Left ventricle myocardium inferior (tissue), 1 donor: ENCODE results near the gene TMEM37. TPM values are rescaled to one million over a fixed set of nuclear protein-coding genes. Genes with fewer than 3 reads are reported as not detected.

Source experiments
- DNase-seq: peaks from one replicate; pipeline ENCODE4 v3.0.0-alpha.2; 2020
- H3K27ac ChIP-seq: fragments of 200-600 bp; replicated peaks from 2 replicates; pipeline ENCODE4 v1.8.0; 2021
- H3K27me3 ChIP-seq: fragments of 200-600 bp; 2 replicates; pipeline ENCODE4 v1.8.0; 2021; ENCODE audit warnings: low read depth
- H3K36me3 ChIP-seq: fragments of 200-600 bp; 2 replicates; pipeline ENCODE4 v1.8.0; 2021
- H3K4me1 ChIP-seq: fragments of 200-600 bp; 2 replicates; pipeline ENCODE4 v1.8.0; 2021
- H3K4me3 ChIP-seq: fragments of 200-600 bp; 2 replicates; pipeline ENCODE4 v1.8.0; 2021; ENCODE audit warnings: mild to moderate bottlenecking, moderate library complexity
- H3K9me3 ChIP-seq: fragments of 200-600 bp; replicated peaks from 2 replicates; pipeline ENCODE4 v1.8.0; 2021
- intact Hi-C: fragments of 100-400 bp; cut with micrococcal nuclease; formaldehyde crosslinking; loops from one replicate; pipeline ENCODE4 v1.11.0; 2022
- total RNA-seq: library from RNA; stranded (reverse); fragmentation: NEBNext Ultra II Directional; extraction: Animal tissue kit (Norgen Biotek cat#: 25700); gene quantifications from one replicate; pipeline ENCODE4 v1.2.1, GENCODE V29; 2021
- TF ChIP-seq, protein P1 (sequence below): fragments of 200-600 bp; IDR thresholded peaks from 2 replicates; pipeline ENCODE4 v1.8.0; 2021; ENCODE audit warnings: antibody characterized with exemption, mild to moderate bottlenecking, borderline replicate concordance
- donor health status: DM: no; HTN: yes; CAD: no; lungs with severe emphysema.

The TMEM37 gene
- total RNA-seq, 1 donor from 2014 or later = 2.4 TPM

- intact Hi-C loops = no loop called here
- H3K9me3 ChIP-seq = no peaks in the 10 kb centered on the region
- DNase-seq = no peak
- no peak overlapping the region for H3K4me3 ChIP-seq
- no peaks in the 10 kb centered on the region for H3K36me3 ChIP-seq
- H3K27me3 ChIP-seq = no peaks in the 10 kb centered on the region
- peaks cover 14% of the 10 kb centered on the region for H3K4me1 ChIP-seq
- no peak overlapping the region for H3K27ac ChIP-seq
- TF ChIP-seq, protein P1, sequence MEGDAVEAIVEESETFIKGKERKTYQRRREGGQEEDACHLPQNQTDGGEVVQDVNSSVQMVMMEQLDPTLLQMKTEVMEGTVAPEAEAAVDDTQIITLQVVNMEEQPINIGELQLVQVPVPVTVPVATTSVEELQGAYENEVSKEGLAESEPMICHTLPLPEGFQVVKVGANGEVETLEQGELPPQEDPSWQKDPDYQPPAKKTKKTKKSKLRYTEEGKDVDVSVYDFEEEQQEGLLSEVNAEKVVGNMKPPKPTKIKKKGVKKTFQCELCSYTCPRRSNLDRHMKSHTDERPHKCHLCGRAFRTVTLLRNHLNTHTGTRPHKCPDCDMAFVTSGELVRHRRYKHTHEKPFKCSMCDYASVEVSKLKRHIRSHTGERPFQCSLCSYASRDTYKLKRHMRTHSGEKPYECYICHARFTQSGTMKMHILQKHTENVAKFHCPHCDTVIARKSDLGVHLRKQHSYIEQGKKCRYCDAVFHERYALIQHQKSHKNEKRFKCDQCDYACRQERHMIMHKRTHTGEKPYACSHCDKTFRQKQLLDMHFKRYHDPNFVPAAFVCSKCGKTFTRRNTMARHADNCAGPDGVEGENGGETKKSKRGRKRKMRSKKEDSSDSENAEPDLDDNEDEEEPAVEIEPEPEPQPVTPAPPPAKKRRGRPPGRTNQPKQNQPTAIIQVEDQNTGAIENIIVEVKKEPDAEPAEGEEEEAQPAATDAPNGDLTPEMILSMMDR = no peak
Observed at GRCh38 chr2:119465687-119466086, 34.0 kb downstream of the TMEM37 start.

DNA sequence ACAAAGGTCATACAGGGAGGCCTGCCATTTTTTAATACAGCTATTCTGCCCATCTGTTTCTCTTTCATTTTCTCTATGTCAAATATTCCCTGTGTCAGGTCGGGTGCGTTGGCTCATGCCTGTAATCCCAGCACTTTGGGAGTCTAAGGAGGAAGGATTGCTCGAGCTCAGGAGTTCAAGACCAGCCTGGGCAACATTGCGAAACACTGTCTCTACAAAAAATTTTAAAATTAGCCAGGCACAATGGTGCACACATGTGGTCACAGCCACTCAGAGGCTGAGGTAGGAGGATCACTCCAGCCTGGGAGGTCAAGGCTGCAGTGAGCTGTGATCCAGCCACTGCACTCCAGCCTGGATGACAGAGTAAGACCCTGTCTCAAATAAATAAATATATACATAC lies 34.7 kb downstream of the TMEM37 start:
- no peak overlapping the region for H3K4me3 ChIP-seq
- peaks cover 14% of the 10 kb centered on the region for H3K4me1 ChIP-seq
- H3K9me3 ChIP-seq = no peaks in the 10 kb centered on the region
- no peak for DNase-seq
- H3K27ac ChIP-seq = no peak overlapping the region
- no peaks in the 10 kb centered on the region for H3K36me3 ChIP-seq
- no peaks in the 10 kb centered on the region for H3K27me3 ChIP-seq
- TF ChIP-seq, protein P1 = no peak
- intact Hi-C loops = no loop called here

DNA sequence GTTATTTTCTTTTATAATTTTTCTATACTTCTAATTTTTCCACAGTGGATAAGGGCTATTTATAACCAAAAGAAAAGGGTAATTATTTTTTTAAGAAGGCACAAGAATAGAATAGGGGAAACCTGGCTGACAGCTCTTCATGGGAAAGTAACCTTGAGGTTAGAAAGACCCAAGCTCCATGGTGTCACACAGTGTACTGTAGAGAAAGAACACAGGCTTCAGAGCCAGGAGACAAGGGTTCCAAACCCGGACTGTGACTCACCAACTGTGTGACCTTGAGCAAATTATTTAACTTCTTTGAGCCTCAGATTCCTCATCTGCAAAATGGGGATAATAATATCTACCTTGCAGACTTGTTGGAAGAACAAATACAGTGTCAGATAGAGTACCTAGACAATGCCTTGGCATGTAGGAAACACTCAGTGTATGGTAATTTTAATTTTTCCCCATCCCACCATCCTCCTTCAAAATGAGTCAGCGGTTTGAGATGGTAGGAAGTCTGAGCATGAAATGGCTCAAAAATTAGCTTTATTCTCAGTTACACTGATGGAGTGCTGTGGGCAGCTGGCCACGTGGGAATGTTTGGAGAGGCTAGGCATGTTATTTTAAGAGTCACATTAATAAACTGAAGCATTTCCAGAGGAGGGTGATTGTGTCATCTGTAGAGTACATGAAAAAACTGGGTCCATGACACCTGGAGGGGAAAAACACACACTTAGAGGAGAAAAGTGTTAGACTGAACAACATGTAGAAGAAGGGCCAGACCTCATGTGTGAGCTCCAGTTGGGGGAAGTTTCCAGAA lies 36.7 kb downstream of the TMEM37 start:
- H3K4me3 ChIP-seq = no peak overlapping the region
- H3K9me3 ChIP-seq = no peaks in the 10 kb centered on the region
- intact Hi-C loops = no loop called here
- TF ChIP-seq, protein P1 = no peak
- no peaks in the 10 kb centered on the region for H3K36me3 ChIP-seq
- H3K27ac ChIP-seq = no peak overlapping the region
- H3K4me1 ChIP-seq = peaks cover 14% of the 10 kb centered on the region
- H3K27me3 ChIP-seq = no peaks in the 10 kb centered on the region
- no peak for DNase-seq

- no peak overlapping the region for H3K4me3 ChIP-seq
- no peak overlapping the region for H3K27ac ChIP-seq
- no peaks in the 10 kb centered on the region for H3K9me3 ChIP-seq
- peaks cover 18% of the 10 kb centered on the region for H3K4me1 ChIP-seq
- no peak for DNase-seq
- intact Hi-C loops = no loop called here
- H3K36me3 ChIP-seq = no peaks in the 10 kb centered on the region
- no peaks in the 10 kb centered on the region for H3K27me3 ChIP-seq
- TF ChIP-seq, protein P1 = no peak
Observed at GRCh38 chr2:119469131-119469530, 37.5 kb downstream of the TMEM37 start.

GRCh38 chr2:119469661-119470297 lies 38.1 kb downstream of the TMEM37 start:
- intact Hi-C loops = no loop called here
- Histone ChIP-seq H3K36me3 (no peaks in the 10 kb centered on the region), H3K27ac (no peak overlapping the region), H3K4me1 (peaks cover 24% of the 10 kb centered on the region), H3K27me3 (no peaks in the 10 kb centered on the region), H3K4me3 (no peak overlapping the region), H3K9me3 (no peaks in the 10 kb centered on the region)
- no peak for DNase-seq
- TF ChIP-seq, protein P1 = no peak
